ENCODE data around the gene NKX6-2.
A peak's percentile ranks its signal among the peaks of the same experiment; 100 is the strongest.

The NKX6-2 gene

DNA sequence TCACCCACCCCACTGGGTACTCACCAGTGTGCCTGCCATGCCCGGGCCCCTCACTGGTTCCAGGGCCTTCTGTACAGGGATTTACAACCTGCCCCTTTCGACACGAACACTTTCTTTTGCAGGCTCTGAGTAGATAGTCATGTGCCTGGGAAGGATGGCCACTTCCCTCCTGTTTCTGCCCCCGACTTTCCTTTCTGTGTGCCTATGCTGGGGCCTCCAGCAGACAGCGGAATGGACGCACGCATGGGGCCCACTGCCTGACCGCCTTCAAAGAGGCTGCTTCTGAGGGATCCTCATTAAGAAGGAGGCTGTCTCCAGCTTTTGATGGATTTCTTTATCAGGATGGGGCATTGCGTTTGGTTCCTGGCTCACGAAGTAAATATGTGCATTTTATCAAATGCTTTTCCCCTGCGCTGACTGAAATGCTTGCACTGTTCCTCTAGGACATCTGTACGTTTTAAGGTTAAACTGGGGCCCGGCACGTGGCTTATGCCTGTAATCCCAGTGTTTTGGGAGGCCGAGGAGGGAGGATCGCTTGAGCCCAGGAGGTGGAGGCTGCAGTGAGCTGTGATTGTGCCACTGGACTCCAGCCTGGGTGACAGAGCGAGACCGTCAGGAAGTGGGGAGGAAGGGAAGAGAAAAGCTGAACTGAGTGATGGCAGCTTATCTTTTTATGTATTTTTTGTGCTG lies 29.4 kb upstream of the NKX6-2 start:
- H3K27me3 ChIP-seq (ENCODE audit: insufficient read depth, poor library complexity, severe bottlenecking), result no peaks in the 10 kb centered on the region
- no peak overlapping the region for H3K4me3 ChIP-seq (ENCODE audit: severe bottlenecking)
- H3K27ac ChIP-seq (ENCODE audit: poor library complexity, severe bottlenecking), result no peak overlapping the region
- no peaks in the 10 kb centered on the region for H3K36me3 ChIP-seq (ENCODE audit: low read depth)
- ATAC-seq (ENCODE audit: low read depth), result no peak
- H3K9me3 ChIP-seq (ENCODE audit: severe bottlenecking), result no peaks in the 10 kb centered on the region
- no peak for DNase-seq (ENCODE audit: low spot score)
- H3K4me1 ChIP-seq (ENCODE audit: insufficient read depth, poor library complexity, severe bottlenecking), result no peaks in the 10 kb centered on the region
- TF ChIP-seq, protein P1, sequence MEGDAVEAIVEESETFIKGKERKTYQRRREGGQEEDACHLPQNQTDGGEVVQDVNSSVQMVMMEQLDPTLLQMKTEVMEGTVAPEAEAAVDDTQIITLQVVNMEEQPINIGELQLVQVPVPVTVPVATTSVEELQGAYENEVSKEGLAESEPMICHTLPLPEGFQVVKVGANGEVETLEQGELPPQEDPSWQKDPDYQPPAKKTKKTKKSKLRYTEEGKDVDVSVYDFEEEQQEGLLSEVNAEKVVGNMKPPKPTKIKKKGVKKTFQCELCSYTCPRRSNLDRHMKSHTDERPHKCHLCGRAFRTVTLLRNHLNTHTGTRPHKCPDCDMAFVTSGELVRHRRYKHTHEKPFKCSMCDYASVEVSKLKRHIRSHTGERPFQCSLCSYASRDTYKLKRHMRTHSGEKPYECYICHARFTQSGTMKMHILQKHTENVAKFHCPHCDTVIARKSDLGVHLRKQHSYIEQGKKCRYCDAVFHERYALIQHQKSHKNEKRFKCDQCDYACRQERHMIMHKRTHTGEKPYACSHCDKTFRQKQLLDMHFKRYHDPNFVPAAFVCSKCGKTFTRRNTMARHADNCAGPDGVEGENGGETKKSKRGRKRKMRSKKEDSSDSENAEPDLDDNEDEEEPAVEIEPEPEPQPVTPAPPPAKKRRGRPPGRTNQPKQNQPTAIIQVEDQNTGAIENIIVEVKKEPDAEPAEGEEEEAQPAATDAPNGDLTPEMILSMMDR (IDR thresholded peaks at IDR 0.05; ENCODE audit: poor library complexity, severe bottlenecking), result no peak

- TF ChIP-seq, protein P1 (IDR thresholded peaks at IDR 0.05; ENCODE audit: poor library complexity, severe bottlenecking), result no peak
- no peaks in the 10 kb centered on the region for H3K4me1 ChIP-seq (ENCODE audit: insufficient read depth, poor library complexity, severe bottlenecking)
- no peaks in the 10 kb centered on the region for H3K27me3 ChIP-seq (ENCODE audit: insufficient read depth, poor library complexity, severe bottlenecking)
- H3K4me3 ChIP-seq (ENCODE audit: severe bottlenecking), result no peak overlapping the region
- no peaks in the 10 kb centered on the region for H3K36me3 ChIP-seq (ENCODE audit: low read depth)
- ATAC-seq (ENCODE audit: low read depth) (no peak), DNase-seq (ENCODE audit: low spot score) (peak; percentile 47)
- H3K27ac ChIP-seq (ENCODE audit: poor library complexity, severe bottlenecking), result no peak overlapping the region
- no peaks in the 10 kb centered on the region for H3K9me3 ChIP-seq (ENCODE audit: severe bottlenecking)
Observed at GRCh38 chr10:132814469-132814856, 28.5 kb upstream of the NKX6-2 start.

GRCh38 chr10:132813560-132814468 lies 27.9 kb upstream of the NKX6-2 start:
- TF ChIP-seq, protein P1 (IDR thresholded peaks at IDR 0.05; ENCODE audit: poor library complexity, severe bottlenecking), result no peak

DNA sequence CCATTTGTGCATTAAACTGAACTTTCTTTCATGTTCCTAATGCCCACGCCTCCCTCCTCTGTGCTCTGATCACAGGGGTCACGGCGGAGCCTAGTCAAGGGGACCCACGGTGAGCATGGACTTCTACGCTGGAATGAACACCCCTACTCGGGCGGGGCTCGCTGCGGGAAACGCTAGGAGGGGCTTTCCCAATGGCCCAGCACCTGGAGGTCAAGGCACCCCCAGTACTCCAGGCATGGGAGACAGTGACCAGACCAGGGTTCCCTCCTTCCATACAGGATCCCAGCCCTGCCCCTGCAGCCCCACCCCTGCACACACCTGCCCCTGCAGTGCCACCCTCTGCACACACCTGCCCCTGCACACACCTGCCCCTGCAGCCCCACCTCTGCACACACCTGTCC lies 27.1 kb upstream of the NKX6-2 start:
- Histone ChIP-seq H3K36me3 (ENCODE audit: low read depth) (no peaks in the 10 kb centered on the region), H3K27ac (ENCODE audit: poor library complexity, severe bottlenecking) (no peak overlapping the region), H3K4me1 (ENCODE audit: insufficient read depth, poor library complexity, severe bottlenecking) (no peaks in the 10 kb centered on the region), H3K9me3 (ENCODE audit: severe bottlenecking) (no peaks in the 10 kb centered on the region), H3K27me3 (ENCODE audit: insufficient read depth, poor library complexity, severe bottlenecking) (no peaks in the 10 kb centered on the region), H3K4me3 (ENCODE audit: severe bottlenecking) (no peak overlapping the region)
- ATAC-seq (ENCODE audit: low read depth), result no peak
- TF ChIP-seq, protein P1 (IDR thresholded peaks at IDR 0.05; ENCODE audit: poor library complexity, severe bottlenecking), result no peak
- no peak for DNase-seq (ENCODE audit: low spot score)

More at GRCh38 chr10:132813560-132814468, 27.9 kb upstream of the NKX6-2 start:
- no peaks in the 10 kb centered on the region for H3K36me3 ChIP-seq (ENCODE audit: low read depth)
- H3K27me3 ChIP-seq (ENCODE audit: insufficient read depth, poor library complexity, severe bottlenecking), result no peaks in the 10 kb centered on the region
- no peaks in the 10 kb centered on the region for H3K4me1 ChIP-seq (ENCODE audit: insufficient read depth, poor library complexity, severe bottlenecking)
- ATAC-seq (ENCODE audit: low read depth) (no peak), DNase-seq (ENCODE audit: low spot score) (no peak)
- H3K4me3 ChIP-seq (ENCODE audit: severe bottlenecking), result no peak overlapping the region
- H3K9me3 ChIP-seq (ENCODE audit: severe bottlenecking), result no peaks in the 10 kb centered on the region
- H3K27ac ChIP-seq (ENCODE audit: poor library complexity, severe bottlenecking), result no peak overlapping the region
